ENCODE measurements around the gene HAUS7. TPM values are rescaled to one million over a fixed set of nuclear protein-coding genes. Genes with fewer than 3 reads are reported as not detected.
A peak's percentile ranks its signal among the peaks of the same experiment; 100 is the strongest.

Gene HAUS7
- total and polyA plus RNA-seq, 3 experiments from 2014 or later: 29.9 to 73.8 (median 70.2) TPM

DNA sequence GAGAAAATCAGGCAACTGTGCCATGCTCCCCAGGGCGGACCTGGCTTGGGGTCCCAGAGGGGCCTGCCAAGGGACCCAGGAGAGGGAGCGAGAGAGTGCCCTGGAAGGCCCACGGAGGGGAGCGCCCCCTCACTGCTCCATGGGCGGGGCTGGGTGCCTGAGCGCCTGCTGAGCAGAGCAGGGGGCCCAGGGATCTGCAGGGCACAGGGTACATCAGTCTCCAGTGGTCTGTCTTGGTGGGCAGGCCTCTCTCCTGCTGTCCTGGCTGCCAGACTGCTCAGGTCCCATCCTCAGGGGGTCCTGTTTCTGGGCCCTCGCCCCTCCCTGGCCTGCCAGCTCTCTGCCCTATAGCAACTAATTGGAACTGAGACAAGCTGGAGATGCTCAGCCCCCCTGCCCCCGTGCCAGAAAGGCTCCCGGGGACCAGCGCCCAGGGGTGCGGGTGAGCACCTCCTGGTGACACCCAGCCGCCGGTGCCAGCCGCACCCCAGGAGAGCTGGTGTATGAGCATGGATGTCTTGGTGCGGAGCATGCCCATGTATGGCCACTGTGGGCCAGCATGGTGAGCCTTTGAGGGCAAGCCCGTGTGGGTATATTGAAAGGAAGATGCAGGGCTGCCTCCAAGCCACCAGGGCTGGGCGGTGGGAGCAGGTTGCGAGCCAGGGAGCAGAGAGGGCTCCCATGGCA lies 25.7 kb upstream of the HAUS7 start:
- H3K9me3 Mint-ChIP-seq: no peaks in the 10 kb centered on the region
- DNase-seq: no peak
- no peak overlapping the region for H3K27ac Mint-ChIP-seq
- peaks cover 0 to 7% of the 10 kb centered on the region in 2 donors for H3K27me3 Mint-ChIP-seq
- no peak overlapping the region for H3K4me3 Mint-ChIP-seq
- no peaks in the 10 kb centered on the region for H3K9me3 ChIP-seq (ENCODE audit: low read length)
- H3K4me1 ChIP-seq (ENCODE audit: insufficient read depth, low read length): no peaks in the 10 kb centered on the region
- H3K36me3 ChIP-seq (ENCODE audit: insufficient read depth, low read length): no peaks in the 10 kb centered on the region
- no peak overlapping the region for H3K27ac ChIP-seq (ENCODE audit: low read depth, low read length)
- no peaks in the 10 kb centered on the region for H3K27me3 ChIP-seq (ENCODE audit: insufficient read depth, low read length, poor library complexity, severe bottlenecking)
- peaks cover 0 to 3% (median 0%) of the 10 kb centered on the region in 3 donors for H3K4me1 Mint-ChIP-seq
- CTCF ChIA-PET: no interaction called here
- H3K36me3 Mint-ChIP-seq: no peaks in the 10 kb centered on the region
- POLR2A ChIA-PET: no interaction called here
- no peak overlapping the region for H3K4me3 ChIP-seq (ENCODE audit: low read length)

DNA sequence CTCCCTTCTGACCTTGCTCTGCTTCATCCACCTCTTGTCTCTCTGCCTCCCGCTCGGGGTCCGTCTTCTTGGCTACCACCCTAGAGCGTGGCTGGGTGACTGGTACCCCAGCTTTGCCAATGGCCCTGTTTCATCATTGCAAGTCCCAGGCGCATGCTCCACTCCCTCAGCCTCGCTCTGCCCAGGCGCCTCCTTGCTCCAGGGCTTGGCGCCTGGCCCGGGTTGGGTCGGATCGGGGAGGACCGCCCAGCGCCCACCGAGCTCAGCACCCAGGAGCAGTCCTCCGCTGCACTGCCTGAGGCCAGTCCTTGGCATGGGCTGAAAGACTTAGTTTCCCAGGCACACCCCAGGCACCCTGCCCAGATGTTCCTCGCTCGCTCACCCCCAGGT lies 25.0 kb upstream of the HAUS7 start:
- CTCF ChIA-PET: no interaction called here
- H3K27ac Mint-ChIP-seq: no peak overlapping the region
- Histone ChIP-seq H3K36me3 (ENCODE audit: insufficient read depth, low read length) (no peaks in the 10 kb centered on the region), H3K27me3 (ENCODE audit: insufficient read depth, low read length, poor library complexity, severe bottlenecking) (no peaks in the 10 kb centered on the region), H3K4me3 (ENCODE audit: low read length) (no peak overlapping the region), H3K27ac (ENCODE audit: low read depth, low read length) (no peak overlapping the region), H3K9me3 (ENCODE audit: low read length) (no peaks in the 10 kb centered on the region), H3K4me1 (ENCODE audit: insufficient read depth, low read length) (no peaks in the 10 kb centered on the region)
- H3K4me1 Mint-ChIP-seq: peaks cover 0 to 3% (median 0%) of the 10 kb centered on the region in 3 donors
- H3K36me3 Mint-ChIP-seq: no peaks in the 10 kb centered on the region
- POLR2A ChIA-PET: no interaction called here
- peaks cover 0 to 7% of the 10 kb centered on the region in 2 donors for H3K27me3 Mint-ChIP-seq
- no peak overlapping the region for H3K4me3 Mint-ChIP-seq
- H3K9me3 Mint-ChIP-seq: no peaks in the 10 kb centered on the region
- no peak for DNase-seq

DNA sequence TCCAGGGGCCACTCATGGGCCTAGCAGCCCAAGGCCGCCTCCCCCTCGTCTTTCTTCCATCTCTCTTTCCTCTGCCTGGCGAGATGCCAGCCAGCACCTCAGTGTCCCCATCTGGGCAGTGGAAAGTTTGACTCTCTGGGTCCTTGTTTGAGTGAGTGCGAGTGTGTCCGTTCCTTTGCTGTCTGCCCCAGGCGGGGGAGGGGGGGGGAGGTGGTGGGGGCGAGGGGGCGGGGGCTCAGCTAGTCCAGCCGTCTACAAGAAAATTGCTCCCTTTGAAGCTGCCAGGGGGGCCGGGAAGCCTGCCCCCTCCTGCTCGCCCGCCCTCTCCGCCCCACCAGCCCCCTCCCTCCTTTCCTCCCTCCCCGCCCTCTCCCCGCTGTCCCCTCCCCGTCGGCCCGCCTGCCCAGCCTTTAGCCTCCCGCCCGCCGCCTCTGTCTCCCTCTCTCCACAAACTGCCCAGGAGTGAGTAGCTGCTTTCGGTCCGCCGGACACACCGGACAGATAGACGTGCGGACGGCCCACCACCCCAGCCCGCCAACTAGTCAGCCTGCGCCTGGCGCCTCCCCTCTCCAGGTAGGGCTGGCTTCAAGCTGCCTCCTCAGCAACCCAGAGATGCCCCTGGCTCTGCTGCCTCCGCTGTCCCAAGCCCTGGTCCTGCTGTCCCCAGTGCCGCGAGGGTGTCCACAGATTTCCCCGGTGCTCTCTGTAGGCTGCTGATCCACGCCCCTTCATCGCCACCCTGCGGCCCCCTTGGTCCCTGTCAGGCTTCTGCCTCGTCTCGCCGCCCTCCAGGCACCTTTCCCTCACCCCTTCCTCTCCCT lies 24.4 kb upstream of the HAUS7 start, which contains the start of gene BGN:
TSS of gene BGN (plus strand) at position 440 of the 821 bp plus-strand sequence. CDS start 9,652 bp downstream, outside the sequence.
- H3K27ac Mint-ChIP-seq: no peak within 1 kb of the TSS
- H3K27ac ChIP-seq (ENCODE audit: low read depth, low read length): no peak within 1 kb of the TSS
- H3K4me3 Mint-ChIP-seq: no peak within 1 kb of the TSS
- H3K4me3 ChIP-seq (ENCODE audit: low read length): no peak within 1 kb of the TSS
- no peaks in the 10 kb centered on the region for H3K27me3 ChIP-seq (ENCODE audit: insufficient read depth, low read length, poor library complexity, severe bottlenecking)
- CTCF ChIA-PET: interaction anchor here (1.1 kb wide), 1 partner anchor 13 kb away, joined by 3 read pairs; no protein-coding TSS in a partner anchor
- no peaks in the 10 kb centered on the region for H3K36me3 ChIP-seq (ENCODE audit: insufficient read depth, low read length)
- H3K9me3 ChIP-seq (ENCODE audit: low read length): no peaks in the 10 kb centered on the region
- H3K4me1 Mint-ChIP-seq: peaks cover 0 to 3% (median 0%) of the 10 kb centered on the region in 3 donors
- H3K4me1 ChIP-seq (ENCODE audit: insufficient read depth, low read length): no peaks in the 10 kb centered on the region
- H3K36me3 Mint-ChIP-seq: no peaks in the 10 kb centered on the region
- no peaks in the 10 kb centered on the region for H3K9me3 Mint-ChIP-seq
- no peak for DNase-seq
- POLR2A ChIA-PET: no interaction called here
- H3K27me3 Mint-ChIP-seq: peaks cover 0 to 7% of the 10 kb centered on the region in 2 donors

DNA sequence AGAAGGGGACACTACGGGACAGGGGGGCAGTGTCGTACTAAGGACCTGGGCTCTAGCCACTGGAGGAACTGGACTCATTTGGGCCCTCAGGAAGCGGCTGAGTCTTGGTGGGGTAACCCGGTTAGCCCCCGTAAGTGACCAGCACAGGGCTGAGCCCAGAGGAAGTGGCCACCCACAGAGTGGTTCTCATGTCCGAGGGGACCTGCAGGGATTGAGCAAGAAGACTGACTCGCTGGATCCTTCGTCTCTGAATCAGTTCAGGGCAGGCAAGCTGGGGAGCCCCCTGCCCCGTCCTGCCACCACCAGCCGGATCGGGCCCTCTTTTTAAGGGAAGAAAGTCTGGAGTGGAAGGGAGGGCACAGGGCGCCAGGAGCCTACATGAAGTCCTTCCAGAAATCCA lies 23.7 kb upstream of the HAUS7 start:
- DNase-seq: no peak
- Mint-ChIP-seq H3K36me3 (no peaks in the 10 kb centered on the region), H3K4me3 (no peak overlapping the region)

DNA sequence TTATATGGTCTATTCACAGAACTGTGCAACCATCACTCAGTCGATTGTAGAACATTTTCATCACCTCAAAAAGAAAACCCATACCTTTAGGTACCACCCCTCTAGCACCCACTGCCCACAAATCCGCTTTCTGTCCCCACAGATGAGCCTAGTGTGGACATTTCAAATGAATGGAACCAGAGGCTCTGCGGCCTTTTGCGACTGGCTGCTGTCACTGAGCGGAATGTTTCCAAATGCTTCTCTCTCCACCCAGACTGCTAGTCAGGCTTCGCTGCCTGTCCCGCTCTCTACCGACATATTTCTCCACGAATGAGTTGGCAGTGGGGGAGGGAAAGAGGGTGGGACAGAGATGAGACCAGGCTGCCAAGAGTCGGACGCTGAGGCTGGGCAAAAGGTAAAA lies 22.7 kb upstream of the HAUS7 start:
- Histone ChIP-seq H3K4me1 (ENCODE audit: insufficient read depth, low read length) (no peaks in the 10 kb centered on the region), H3K9me3 (ENCODE audit: low read length) (no peaks in the 10 kb centered on the region), H3K36me3 (ENCODE audit: insufficient read depth, low read length) (no peaks in the 10 kb centered on the region), H3K27me3 (ENCODE audit: insufficient read depth, low read length, poor library complexity, severe bottlenecking) (no peaks in the 10 kb centered on the region), H3K4me3 (ENCODE audit: low read length) (no peak overlapping the region), H3K27ac (ENCODE audit: low read depth, low read length) (no peak overlapping the region)
- Mint-ChIP-seq H3K9me3 (no peaks in the 10 kb centered on the region), H3K27me3 (peaks cover 0 to 5% of the 10 kb centered on the region in 2 donors), H3K4me1 (peaks cover 0 to 3% (median 0%) of the 10 kb centered on the region in 3 donors), H3K27ac (no peak overlapping the region), H3K4me3 (no peak overlapping the region), H3K36me3 (no peaks in the 10 kb centered on the region)
- ChIA-PET POLR2A (no interaction called here), CTCF (interaction anchor here (1.1 kb wide), 1 partner anchor 15 kb away, joined by 3 read pairs; no protein-coding TSS in a partner anchor)
- no peak for DNase-seq

More for the DNA sequence above, 23.7 kb upstream of the HAUS7 start:
- no peak overlapping the region for H3K27ac ChIP-seq (ENCODE audit: low read depth, low read length)
- H3K9me3 ChIP-seq (ENCODE audit: low read length): no peaks in the 10 kb centered on the region
- Mint-ChIP-seq H3K27me3 (peaks cover 0 to 7% of the 10 kb centered on the region in 2 donors), H3K4me1 (peaks cover 0 to 3% (median 0%) of the 10 kb centered on the region in 3 donors), H3K9me3 (no peaks in the 10 kb centered on the region), H3K27ac (no peak overlapping the region)
- no peak overlapping the region for H3K4me3 ChIP-seq (ENCODE audit: low read length)
- no peaks in the 10 kb centered on the region for H3K27me3 ChIP-seq (ENCODE audit: insufficient read depth, low read length, poor library complexity, severe bottlenecking)
- CTCF ChIA-PET: interaction anchor here (1.1 kb wide), 1 partner anchor 14 kb away, joined by 3 read pairs; no protein-coding TSS in a partner anchor
- no peaks in the 10 kb centered on the region for H3K4me1 ChIP-seq (ENCODE audit: insufficient read depth, low read length)
- POLR2A ChIA-PET: no interaction called here
- H3K36me3 ChIP-seq (ENCODE audit: insufficient read depth, low read length): no peaks in the 10 kb centered on the region

DNA sequence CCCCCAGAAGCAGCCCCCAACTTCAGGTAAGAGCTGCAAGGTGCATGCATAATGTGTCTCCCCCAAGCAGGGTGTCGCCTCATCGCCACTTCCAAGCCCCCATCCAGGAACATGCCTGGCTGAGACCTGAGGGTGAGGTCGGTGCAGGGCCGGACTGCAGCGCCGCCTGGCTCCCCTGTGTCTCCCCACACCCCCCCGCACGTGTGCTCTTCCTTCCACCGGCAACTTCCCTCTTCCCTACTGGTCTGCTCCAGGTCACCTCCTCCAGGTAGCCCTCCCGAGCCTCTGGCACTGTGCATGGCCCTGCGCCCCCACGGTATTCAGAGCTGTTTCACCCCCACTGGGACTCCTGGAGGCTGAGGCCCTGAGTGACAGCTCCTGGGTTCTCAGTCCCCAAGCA lies 22.2 kb upstream of the HAUS7 start:
- no peak overlapping the region for H3K27ac Mint-ChIP-seq
- H3K36me3 ChIP-seq (ENCODE audit: insufficient read depth, low read length): no peaks in the 10 kb centered on the region
- H3K9me3 Mint-ChIP-seq: no peaks in the 10 kb centered on the region
- H3K9me3 ChIP-seq (ENCODE audit: low read length): no peaks in the 10 kb centered on the region
- CTCF ChIA-PET: no interaction called here
- no peaks in the 10 kb centered on the region for H3K27me3 ChIP-seq (ENCODE audit: insufficient read depth, low read length, poor library complexity, severe bottlenecking)
- no peak overlapping the region for H3K4me3 Mint-ChIP-seq
- no peaks in the 10 kb centered on the region for H3K4me1 ChIP-seq (ENCODE audit: insufficient read depth, low read length)
- H3K36me3 Mint-ChIP-seq: no peaks in the 10 kb centered on the region
- peaks cover 0 to 3% (median 0%) of the 10 kb centered on the region in 3 donors for H3K4me1 Mint-ChIP-seq
- H3K27me3 Mint-ChIP-seq: peaks cover 0 to 5% of the 10 kb centered on the region in 2 donors
- POLR2A ChIA-PET: no interaction called here
- H3K27ac ChIP-seq (ENCODE audit: low read depth, low read length): no peak overlapping the region
- H3K4me3 ChIP-seq (ENCODE audit: low read length): no peak overlapping the region
- DNase-seq: no peak

DNA sequence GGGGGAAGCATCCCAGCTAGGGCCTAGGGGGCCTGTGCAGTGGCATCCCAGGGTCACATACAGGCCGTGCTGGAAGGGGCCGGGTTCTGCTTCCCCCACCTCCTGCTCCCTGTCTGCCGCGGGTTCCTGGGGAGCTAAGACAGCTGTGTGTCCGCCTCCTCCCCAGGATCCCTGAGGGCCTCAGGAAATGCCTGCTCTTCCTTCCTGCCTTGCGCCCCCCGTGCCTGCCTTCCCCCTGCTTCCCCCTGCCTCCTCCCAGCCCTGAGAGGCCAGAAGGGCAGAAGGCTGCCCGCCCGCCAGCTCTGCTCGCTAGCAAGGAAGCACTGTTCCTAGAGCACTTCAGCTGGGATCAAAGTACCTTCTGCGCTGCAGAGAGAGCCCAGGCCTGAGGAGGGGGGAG lies 21.5 kb upstream of the HAUS7 start:
- Mint-ChIP-seq H3K27ac (no peak overlapping the region), H3K9me3 (no peaks in the 10 kb centered on the region), H3K4me3 (no peak overlapping the region), H3K4me1 (peaks cover 0 to 3% (median 0%) of the 10 kb centered on the region in 3 donors), H3K36me3 (no peaks in the 10 kb centered on the region), H3K27me3 (peaks cover 0 to 5% of the 10 kb centered on the region in 2 donors)
- no peaks in the 10 kb centered on the region for H3K4me1 ChIP-seq (ENCODE audit: insufficient read depth, low read length)
- no peaks in the 10 kb centered on the region for H3K36me3 ChIP-seq (ENCODE audit: insufficient read depth, low read length)
- CTCF ChIA-PET: no interaction called here
- H3K4me3 ChIP-seq (ENCODE audit: low read length): no peak overlapping the region
- DNase-seq: no peak
- POLR2A ChIA-PET: no interaction called here
- no peaks in the 10 kb centered on the region for H3K9me3 ChIP-seq (ENCODE audit: low read length)
- no peak overlapping the region for H3K27ac ChIP-seq (ENCODE audit: low read depth, low read length)
- H3K27me3 ChIP-seq (ENCODE audit: insufficient read depth, low read length, poor library complexity, severe bottlenecking): no peaks in the 10 kb centered on the region

DNA sequence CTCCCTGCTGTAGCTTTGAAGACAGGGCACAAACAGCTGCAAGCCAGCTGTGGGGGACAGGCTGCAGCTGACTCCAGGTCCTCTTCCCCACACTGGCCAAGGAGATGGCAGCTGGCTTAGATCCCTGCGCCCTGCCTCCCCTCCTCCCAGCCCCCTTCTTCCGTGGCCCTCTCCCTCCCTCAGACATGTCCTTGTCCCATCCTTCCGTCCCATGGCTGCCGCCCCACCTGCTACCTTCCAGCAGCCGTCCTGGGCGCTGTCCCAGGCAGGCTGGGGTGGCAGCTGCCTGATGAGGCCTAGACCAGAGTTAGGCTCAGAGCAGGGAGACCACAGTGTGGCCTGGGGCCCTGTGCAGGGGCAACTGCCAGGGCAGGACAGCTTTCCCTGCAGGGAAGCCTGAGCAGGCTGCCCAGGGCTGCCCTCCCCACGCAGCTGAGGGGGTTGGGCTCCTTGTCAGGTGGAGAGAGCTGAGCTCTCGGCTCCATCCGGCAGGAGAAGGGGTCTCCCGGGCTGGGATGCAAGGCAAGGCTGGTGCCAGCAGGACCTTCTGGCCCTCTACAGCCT lies 21.1 kb upstream of the HAUS7 start:
- DNase-seq: no peak
- peaks cover 0 to 3% of the 10 kb centered on the region in 2 donors for H3K27me3 Mint-ChIP-seq
- Histone ChIP-seq H3K27ac (ENCODE audit: low read depth, low read length) (no peak overlapping the region), H3K4me1 (ENCODE audit: insufficient read depth, low read length) (no peaks in the 10 kb centered on the region), H3K36me3 (ENCODE audit: insufficient read depth, low read length) (no peaks in the 10 kb centered on the region), H3K4me3 (ENCODE audit: low read length) (no peak overlapping the region), H3K27me3 (ENCODE audit: insufficient read depth, low read length, poor library complexity, severe bottlenecking) (no peaks in the 10 kb centered on the region), H3K9me3 (ENCODE audit: low read length) (no peaks in the 10 kb centered on the region)
- ChIA-PET POLR2A (no interaction called here), CTCF (interaction anchor here (2.8 kb wide), 1 partner anchor 16 kb away, joined by 13 read pairs; no protein-coding TSS in a partner anchor)
- H3K4me3 Mint-ChIP-seq: no peak overlapping the region
- H3K4me1 Mint-ChIP-seq: peaks cover 0 to 3% (median 0%) of the 10 kb centered on the region in 3 donors
- no peaks in the 10 kb centered on the region for H3K36me3 Mint-ChIP-seq
- no peaks in the 10 kb centered on the region for H3K9me3 Mint-ChIP-seq
- H3K27ac Mint-ChIP-seq: peak overlapping the region in 1 of 8 donors; percentile 90
